GM19238 (cell line): ENCODE data around the gene TIMM23B.
"Not testable (repeated sequence)": the region's sequence is repeated elsewhere in the genome, so short reads cannot be mapped to it uniquely, and the experiment has no call there.

Experiments
- DNase-seq: peaks from one replicate; pipeline ENCODE4 v3.0.0; 2011; ENCODE audit warnings: low spot score; ENCODE audit not compliant: insufficient read length

TIMM23B gene

DNA sequence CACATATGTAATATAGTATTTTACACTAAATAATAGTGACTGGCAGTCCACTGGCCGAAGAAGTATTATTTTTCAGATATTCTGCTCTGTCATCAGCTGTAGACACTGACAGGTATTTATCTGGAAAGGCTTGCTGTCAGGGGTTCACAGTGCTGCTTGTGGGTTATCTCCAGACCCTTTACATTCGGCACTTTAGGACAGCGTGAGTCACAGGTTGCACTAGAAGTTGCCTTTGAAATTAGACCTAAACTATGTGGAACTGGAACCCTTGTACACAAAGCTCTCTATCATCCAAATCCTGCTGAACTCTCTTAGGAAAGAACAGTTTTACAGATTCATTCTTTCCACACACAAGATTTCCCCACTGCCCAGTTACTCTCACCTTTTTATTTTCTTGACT lies 30.2 kb downstream of the TIMM23B start:
- DNase-seq, result not testable (repeated sequence)

DNA sequence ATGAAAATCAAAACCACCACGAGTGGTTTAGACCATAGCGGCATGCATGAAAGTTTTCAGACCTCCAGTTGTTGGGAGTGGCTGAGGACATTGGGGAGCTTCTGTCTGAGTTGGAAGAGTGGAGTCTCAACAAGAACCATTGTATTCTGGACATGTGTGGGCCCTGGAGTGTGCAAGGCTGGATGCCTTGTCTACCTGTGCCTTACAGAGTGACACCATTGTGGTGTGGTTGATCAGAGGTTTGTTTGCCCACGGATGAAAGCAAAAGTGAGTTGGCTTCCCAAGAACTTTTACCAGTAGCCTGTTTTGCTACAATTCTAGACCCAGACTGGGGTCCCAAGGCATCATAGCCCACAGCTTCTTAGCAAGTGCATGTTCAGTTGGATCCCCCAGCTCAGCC lies 35.9 kb downstream of the TIMM23B start:
- not testable (repeated sequence) for DNase-seq

DNA sequence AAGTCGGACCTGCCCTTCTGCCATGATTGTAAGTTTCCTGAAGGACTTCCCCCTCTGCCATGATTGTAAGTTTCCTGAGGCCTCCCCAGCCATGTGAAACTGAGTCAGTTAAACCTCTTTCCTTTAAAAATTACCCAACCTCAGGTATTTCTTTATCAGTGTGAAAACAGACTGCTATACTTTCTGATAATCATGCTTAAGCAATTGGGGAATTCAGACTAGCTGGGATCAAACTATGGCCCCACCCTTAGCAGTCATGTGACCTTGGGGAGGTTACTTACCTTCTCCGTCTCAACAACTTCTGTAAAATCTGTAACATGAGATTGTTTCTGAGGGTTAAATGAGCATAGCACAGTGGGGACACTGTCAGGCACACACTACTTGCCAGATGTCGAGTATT lies 45.4 kb downstream of the TIMM23B start:
- not testable (repeated sequence) for DNase-seq

DNA sequence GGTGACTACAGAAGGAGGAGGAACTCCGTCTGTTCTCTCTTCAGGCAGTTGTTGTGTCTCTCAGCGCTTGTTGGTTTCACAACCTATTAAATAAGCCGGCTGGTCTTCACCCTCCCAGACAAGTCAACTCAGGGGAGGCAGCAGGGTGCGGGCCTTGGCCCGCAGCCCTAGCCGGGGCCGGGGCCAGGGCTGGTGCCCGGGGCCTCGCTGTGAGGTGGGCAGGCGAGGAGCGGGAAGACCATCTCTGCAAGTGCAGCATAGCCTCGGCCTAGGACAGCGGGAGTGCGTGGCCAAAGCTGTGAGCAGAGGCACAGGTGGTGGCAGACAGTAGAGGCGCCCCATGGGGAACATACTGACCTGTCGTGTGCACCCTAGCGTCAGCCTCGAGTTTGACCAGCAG lies 46.5 kb downstream of the TIMM23B start, which contains the start of gene AGAP6:
Gene AGAP6 (plus strand): TSS at position 31 of the 400 bp plus-strand sequence. CDS start 310 bp downstream, at position 341.
- DNase-seq, result not testable (repeated sequence)

DNA sequence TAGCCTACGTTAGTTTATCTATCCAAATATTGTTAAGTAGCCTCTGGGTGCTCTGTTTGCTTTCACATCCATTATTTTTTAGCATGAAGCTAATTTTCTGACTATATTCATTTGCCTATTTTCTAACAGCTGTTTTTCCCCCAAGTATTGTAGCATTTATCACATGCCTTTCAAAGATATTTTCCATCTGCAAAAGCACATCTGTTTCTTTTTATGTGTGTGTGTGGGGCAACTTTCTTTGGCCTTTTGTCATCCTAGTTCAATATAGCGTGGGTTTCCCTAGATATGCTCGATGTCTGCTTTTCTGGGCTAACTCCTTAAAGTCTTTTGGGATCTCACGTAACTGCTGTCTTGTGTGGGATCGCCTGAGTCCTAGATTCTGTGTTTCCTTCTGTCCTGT lies 53.5 kb downstream of the TIMM23B start:
- DNase-seq, result not testable (repeated sequence)

DNA sequence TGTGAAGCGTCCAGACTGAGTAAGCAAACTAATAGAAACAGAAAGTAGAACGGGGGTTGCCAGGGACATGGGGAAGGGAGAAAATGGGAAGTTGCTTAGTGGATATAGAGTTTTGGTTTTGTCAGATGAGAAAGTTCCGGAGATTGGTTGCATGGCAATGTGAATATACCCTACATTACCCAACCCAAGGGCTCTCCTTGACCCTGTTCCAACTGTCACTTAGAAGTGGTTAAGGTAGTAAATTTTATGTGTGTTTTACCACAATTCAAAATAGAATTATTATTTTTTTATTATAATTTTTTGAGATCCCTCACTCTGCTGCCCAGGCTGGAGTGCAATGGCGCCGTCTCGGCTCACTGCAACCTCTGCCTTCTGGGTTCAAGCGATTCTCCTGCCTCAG lies 72.2 kb downstream of the TIMM23B start:
- DNase-seq, result not testable (repeated sequence)

DNA sequence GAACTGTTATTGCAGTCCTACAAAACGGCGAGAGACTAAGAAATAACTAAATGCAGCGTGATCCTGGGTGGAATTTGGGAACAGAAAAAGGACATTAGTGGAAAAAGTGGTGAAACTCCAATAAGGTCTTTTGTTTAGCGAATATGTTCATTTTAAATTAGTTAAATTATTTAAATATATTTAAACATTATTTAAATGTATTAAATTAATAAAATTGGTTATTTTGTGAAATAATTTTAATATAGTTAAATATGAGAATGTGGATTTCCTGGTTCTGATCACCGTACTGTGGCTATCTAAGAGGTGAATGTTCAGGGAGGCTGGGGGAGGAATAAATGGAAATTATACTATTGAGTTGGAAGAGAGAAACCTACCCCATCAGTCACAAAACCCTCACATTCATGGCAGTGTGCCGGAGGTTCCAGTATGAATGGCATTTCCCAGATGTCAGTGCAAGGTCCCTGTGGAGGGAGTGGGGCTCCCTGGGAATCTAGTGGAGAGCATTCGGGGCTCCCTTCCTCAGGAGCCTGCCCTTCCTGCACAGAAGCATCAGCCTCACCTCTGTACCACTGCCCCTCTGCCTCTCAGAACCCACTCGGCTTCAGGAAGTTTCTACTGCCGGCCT lies 73.9 kb downstream of the TIMM23B start:
- not testable (repeated sequence) for DNase-seq

DNA sequence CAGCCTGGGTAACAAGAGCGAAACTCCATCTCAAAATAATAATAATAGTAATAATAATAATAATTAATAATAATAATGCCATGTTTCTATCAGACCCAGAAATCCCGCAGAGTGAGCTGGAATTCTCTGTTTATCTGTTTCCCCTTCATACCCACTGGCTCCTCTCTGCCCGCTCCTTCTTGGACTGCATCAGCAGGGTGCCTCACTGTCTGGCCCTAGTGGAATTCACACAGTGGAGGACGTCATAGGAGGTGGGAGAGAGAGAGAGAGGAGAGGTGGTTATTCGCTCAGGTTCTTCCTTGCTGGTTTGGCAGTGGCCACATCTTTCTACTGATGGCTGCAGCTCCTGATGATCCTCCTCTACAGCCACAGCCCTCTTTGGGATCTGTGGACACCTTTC lies 75.1 kb downstream of the TIMM23B start:
- not testable (repeated sequence) for DNase-seq

DNA sequence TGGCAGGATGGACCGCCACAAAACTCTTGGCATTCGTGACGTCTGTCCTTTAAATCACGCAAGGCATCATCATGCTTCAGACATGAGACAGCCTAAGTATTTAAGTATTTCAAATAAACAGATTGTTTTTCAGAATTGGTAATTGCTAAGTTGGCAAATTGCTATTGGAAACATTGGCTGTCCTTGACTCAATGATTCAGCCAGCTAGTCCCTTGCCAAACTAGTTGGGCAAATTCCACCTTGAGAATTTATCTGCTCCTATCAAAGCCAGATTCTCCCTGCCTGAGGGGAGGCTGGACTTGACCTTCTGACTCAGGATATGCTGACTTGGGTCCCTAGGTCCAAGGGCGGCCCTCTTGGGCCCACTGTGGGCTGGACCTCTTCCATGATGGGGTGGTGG lies 75.8 kb downstream of the TIMM23B start:
- not testable (repeated sequence) for DNase-seq

DNA sequence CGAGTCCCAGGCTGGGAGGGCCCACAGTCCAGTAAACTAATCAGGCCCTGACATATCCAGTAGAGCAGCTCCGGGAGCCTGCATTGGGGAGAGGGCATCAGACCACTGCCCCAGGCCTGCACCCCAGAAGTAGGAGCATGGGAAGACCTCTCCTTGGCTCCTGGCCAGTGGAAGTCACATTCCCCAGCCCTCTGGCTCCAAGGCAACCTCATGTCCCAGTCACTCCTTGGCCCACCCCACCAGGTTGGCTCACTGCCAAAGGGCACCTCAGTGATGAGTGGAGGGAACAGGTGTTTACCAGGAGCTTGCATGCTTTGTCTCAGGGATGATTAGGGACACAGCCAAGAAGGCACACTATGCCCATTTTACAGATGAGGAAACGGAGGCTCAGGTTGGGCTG lies 77.4 kb downstream of the TIMM23B start:
- DNase-seq, result not testable (repeated sequence)

DNA sequence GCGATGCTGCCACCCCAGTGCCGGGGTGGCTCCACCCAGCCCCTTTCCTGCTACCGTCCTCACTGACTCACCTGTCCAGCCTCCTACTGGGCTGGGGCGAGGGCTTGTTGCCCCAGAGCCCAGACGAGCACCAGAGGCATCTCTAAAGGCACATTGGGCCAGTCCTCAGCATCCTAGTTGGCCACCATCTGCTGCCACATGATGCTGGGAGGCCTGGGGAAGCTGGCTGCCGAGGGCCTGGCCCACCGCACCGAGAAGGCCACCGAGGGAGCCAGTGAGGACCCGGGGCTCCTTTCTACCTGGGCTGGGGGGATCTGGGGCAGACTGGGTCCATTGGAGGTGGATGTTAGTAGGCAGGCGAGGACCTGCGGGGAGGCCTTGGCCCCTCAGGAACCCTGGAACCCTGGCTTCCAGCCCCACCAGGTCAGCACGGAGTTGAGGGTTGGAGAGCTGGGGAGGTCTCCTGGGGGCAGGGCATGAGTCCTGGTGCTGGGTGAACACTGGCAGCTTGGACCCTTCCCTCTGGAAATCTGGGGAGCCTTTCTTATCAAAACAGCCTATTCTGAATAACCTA lies 78.7 kb downstream of the TIMM23B start:
- DNase-seq, result not testable (repeated sequence)

DNA sequence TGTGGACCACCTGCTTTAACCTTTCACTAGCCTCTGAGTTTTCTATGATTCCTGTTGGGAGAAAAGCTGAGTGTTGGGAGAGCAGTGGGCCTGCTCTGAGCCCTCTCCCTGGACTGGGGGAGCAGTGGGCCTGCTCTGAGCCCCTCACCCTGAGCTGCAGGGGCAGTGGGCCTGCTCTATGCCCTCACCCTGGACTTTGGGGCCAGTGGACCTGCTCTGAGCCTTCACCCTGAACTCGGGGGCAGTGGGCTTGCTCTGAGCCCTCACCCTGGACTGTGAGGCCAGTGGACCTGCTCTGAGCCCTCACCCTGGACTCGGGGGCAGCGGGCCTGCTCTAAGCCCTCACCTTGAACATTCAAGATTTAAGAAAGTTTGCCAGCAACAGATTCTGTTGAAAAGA lies 79.8 kb downstream of the TIMM23B start:
- no peak for DNase-seq
